ENCODE data around the gene ADARB2.

Gene ADARB2

GRCh38 chr10:1179346-1180070, 557.8 kb downstream of the ADARB2 start:
- H3K4me1 Mint-ChIP-seq (ENCODE audit: low read depth): no peaks in the 10 kb centered on the region
- no peaks in the 10 kb centered on the region for H3K27me3 Mint-ChIP-seq
- H3K27ac Mint-ChIP-seq: no peak overlapping the region
- H3K4me3 Mint-ChIP-seq: no peak overlapping the region
- H3K36me3 Mint-ChIP-seq (ENCODE audit: low read depth): no peaks in the 10 kb centered on the region
- intact Hi-C loops (cut with micrococcal nuclease): no loop called here
- H3K9me3 Mint-ChIP-seq: no peaks in the 10 kb centered on the region

- H3K27ac Mint-ChIP-seq: no peak overlapping the region
- no peak overlapping the region for H3K4me3 Mint-ChIP-seq
- H3K9me3 Mint-ChIP-seq: no peaks in the 10 kb centered on the region
- intact Hi-C loops (cut with micrococcal nuclease): no loop called here
- no peaks in the 10 kb centered on the region for H3K27me3 Mint-ChIP-seq
- H3K36me3 Mint-ChIP-seq (ENCODE audit: low read depth): no peaks in the 10 kb centered on the region
- no peaks in the 10 kb centered on the region for H3K4me1 Mint-ChIP-seq (ENCODE audit: low read depth)
Observed at GRCh38 chr10:1178506-1178905, 558.8 kb downstream of the ADARB2 start.

- no peaks in the 10 kb centered on the region for H3K4me1 Mint-ChIP-seq (ENCODE audit: low read depth)
- intact Hi-C loops (cut with micrococcal nuclease): no loop called here
- no peaks in the 10 kb centered on the region for H3K27me3 Mint-ChIP-seq
- no peak overlapping the region for H3K4me3 Mint-ChIP-seq
- no peaks in the 10 kb centered on the region for H3K36me3 Mint-ChIP-seq (ENCODE audit: low read depth)
- no peaks in the 10 kb centered on the region for H3K9me3 Mint-ChIP-seq
- no peak overlapping the region for H3K27ac Mint-ChIP-seq
Observed at GRCh38 chr10:1177936-1178335, 559.4 kb downstream of the ADARB2 start.

GRCh38 chr10:1175956-1176565, 561.3 kb downstream of the ADARB2 start:
- H3K4me3 Mint-ChIP-seq: no peak overlapping the region
- H3K27ac Mint-ChIP-seq: no peak overlapping the region
- no peaks in the 10 kb centered on the region for H3K27me3 Mint-ChIP-seq
- H3K36me3 Mint-ChIP-seq (ENCODE audit: low read depth): no peaks in the 10 kb centered on the region
- H3K9me3 Mint-ChIP-seq: no peaks in the 10 kb centered on the region
- intact Hi-C loops (cut with micrococcal nuclease): no loop called here
- H3K4me1 Mint-ChIP-seq (ENCODE audit: low read depth): no peaks in the 10 kb centered on the region

GRCh38 chr10:1174022-1174421, 563.3 kb downstream of the ADARB2 start:
- Mint-ChIP-seq H3K9me3 (no peaks in the 10 kb centered on the region), H3K4me1 (ENCODE audit: low read depth) (no peaks in the 10 kb centered on the region), H3K27ac (no peak overlapping the region), H3K4me3 (no peak overlapping the region), H3K36me3 (ENCODE audit: low read depth) (no peaks in the 10 kb centered on the region), H3K27me3 (no peaks in the 10 kb centered on the region)
- intact Hi-C loops (cut with micrococcal nuclease): no loop called here

GRCh38 chr10:1173091-1173490, 564.2 kb downstream of the ADARB2 start:
- H3K4me3 Mint-ChIP-seq: no peak overlapping the region
- H3K9me3 Mint-ChIP-seq: no peaks in the 10 kb centered on the region
- intact Hi-C loops (cut with micrococcal nuclease): no loop called here
- no peaks in the 10 kb centered on the region for H3K36me3 Mint-ChIP-seq (ENCODE audit: low read depth)
- no peak overlapping the region for H3K27ac Mint-ChIP-seq
- no peaks in the 10 kb centered on the region for H3K27me3 Mint-ChIP-seq
- H3K4me1 Mint-ChIP-seq (ENCODE audit: low read depth): no peaks in the 10 kb centered on the region

- intact Hi-C loops (cut with micrococcal nuclease): no loop called here
- no peaks in the 10 kb centered on the region for H3K27me3 Mint-ChIP-seq
- H3K36me3 Mint-ChIP-seq (ENCODE audit: low read depth): no peaks in the 10 kb centered on the region
- no peak overlapping the region for H3K4me3 Mint-ChIP-seq
- no peaks in the 10 kb centered on the region for H3K4me1 Mint-ChIP-seq (ENCODE audit: low read depth)
- H3K27ac Mint-ChIP-seq: no peak overlapping the region
- H3K9me3 Mint-ChIP-seq: no peaks in the 10 kb centered on the region
Observed at GRCh38 chr10:1172256-1172984, 564.9 kb downstream of the ADARB2 start.

- no peaks in the 10 kb centered on the region for H3K9me3 Mint-ChIP-seq
- no peaks in the 10 kb centered on the region for H3K27me3 Mint-ChIP-seq
- H3K27ac Mint-ChIP-seq: no peak overlapping the region
- intact Hi-C loops (cut with micrococcal nuclease): no loop called here
- no peak overlapping the region for H3K4me3 Mint-ChIP-seq
- no peaks in the 10 kb centered on the region for H3K4me1 Mint-ChIP-seq (ENCODE audit: low read depth)
- no peaks in the 10 kb centered on the region for H3K36me3 Mint-ChIP-seq (ENCODE audit: low read depth)
Observed at GRCh38 chr10:1171586-1171985, 565.7 kb downstream of the ADARB2 start.

GRCh38 chr10:1171182-1171581, 566.1 kb downstream of the ADARB2 start:
- intact Hi-C loops (cut with micrococcal nuclease): no loop called here
- Mint-ChIP-seq H3K36me3 (ENCODE audit: low read depth) (no peaks in the 10 kb centered on the region), H3K27me3 (no peaks in the 10 kb centered on the region), H3K27ac (no peak overlapping the region), H3K4me1 (ENCODE audit: low read depth) (no peaks in the 10 kb centered on the region), H3K4me3 (no peak overlapping the region), H3K9me3 (no peaks in the 10 kb centered on the region)

- intact Hi-C loops (cut with micrococcal nuclease): no loop called here
- H3K4me1 Mint-ChIP-seq (ENCODE audit: low read depth): no peaks in the 10 kb centered on the region
Observed at GRCh38 chr10:1170867-1171180, 566.5 kb downstream of the ADARB2 start.

GRCh38 chr10:1169981-1170866, 567.1 kb downstream of the ADARB2 start:
- H3K36me3 Mint-ChIP-seq (ENCODE audit: low read depth): no peaks in the 10 kb centered on the region
- H3K4me1 Mint-ChIP-seq (ENCODE audit: low read depth): no peaks in the 10 kb centered on the region
- H3K27me3 Mint-ChIP-seq: no peaks in the 10 kb centered on the region
- no peaks in the 10 kb centered on the region for H3K9me3 Mint-ChIP-seq
- intact Hi-C loops (cut with micrococcal nuclease): no loop called here
- no peak overlapping the region for H3K4me3 Mint-ChIP-seq
- no peak overlapping the region for H3K27ac Mint-ChIP-seq

More at GRCh38 chr10:1170867-1171180, 566.5 kb downstream of the ADARB2 start:
- Mint-ChIP-seq H3K27me3 (no peaks in the 10 kb centered on the region), H3K4me3 (no peak overlapping the region), H3K9me3 (no peaks in the 10 kb centered on the region), H3K27ac (no peak overlapping the region), H3K36me3 (ENCODE audit: low read depth) (no peaks in the 10 kb centered on the region)

- no peaks in the 10 kb centered on the region for H3K4me1 Mint-ChIP-seq (ENCODE audit: low read depth)
- H3K36me3 Mint-ChIP-seq (ENCODE audit: low read depth): no peaks in the 10 kb centered on the region
- no peak overlapping the region for H3K27ac Mint-ChIP-seq
- no peak overlapping the region for H3K4me3 Mint-ChIP-seq
- H3K9me3 Mint-ChIP-seq: no peaks in the 10 kb centered on the region
- no peaks in the 10 kb centered on the region for H3K27me3 Mint-ChIP-seq
- intact Hi-C loops (cut with micrococcal nuclease): no loop called here
Observed at GRCh38 chr10:1169186-1169885, 568.0 kb downstream of the ADARB2 start.

- H3K36me3 Mint-ChIP-seq (ENCODE audit: low read depth): no peaks in the 10 kb centered on the region
- no peak overlapping the region for H3K4me3 Mint-ChIP-seq
- H3K27me3 Mint-ChIP-seq: no peaks in the 10 kb centered on the region
- no peaks in the 10 kb centered on the region for H3K4me1 Mint-ChIP-seq (ENCODE audit: low read depth)
- no peaks in the 10 kb centered on the region for H3K9me3 Mint-ChIP-seq
- intact Hi-C loops (cut with micrococcal nuclease): no loop called here
- no peak overlapping the region for H3K27ac Mint-ChIP-seq
Observed at GRCh38 chr10:1168763-1169162, 568.6 kb downstream of the ADARB2 start.

Measured in dendritic cell treated with granulocyte-macrophage colony-stimulating factor and Interleukin-4, amounts not matched to agents 40 ng/mL and 50 ng/mL, for 4 days (primary cell).